HG02571 (cell line): ENCODE data around the gene NRG2.

Experiments used
- ATAC-seq: cut with Tn5 transposase; IDR thresholded peaks from one replicate; pipeline ENCODE4 v1.9.1; 2021; ENCODE audit warnings: mild to moderate bottlenecking, moderate library complexity; ENCODE audit not compliant: unreplicated experiment

Gene NRG2

GRCh38 chr5:139951983-139952382 is 91.1 kb downstream of the NRG2 start:
- no peak for ATAC-seq

GRCh38 chr5:139951296-139951924 is 91.7 kb downstream of the NRG2 start:
- ATAC-seq = no peak

GRCh38 chr5:139950436-139950835 is 92.7 kb downstream of the NRG2 start:
- ATAC-seq = no peak

GRCh38 chr5:139949710-139950109 is 93.4 kb downstream of the NRG2 start:
- no peak for ATAC-seq

GRCh38 chr5:139947727-139948126 is 95.4 kb downstream of the NRG2 start:
- no peak for ATAC-seq

GRCh38 chr5:139946440-139946839 is 96.7 kb downstream of the NRG2 start:
- ATAC-seq = no peak

GRCh38 chr5:139946006-139946405 is 97.1 kb downstream of the NRG2 start:
- ATAC-seq = no peak

GRCh38 chr5:139942243-139942642 is 100.9 kb downstream of the NRG2 start:
- no peak for ATAC-seq

- ATAC-seq = no peak
Observed at GRCh38 chr5:139930406-139930805, 112.7 kb downstream of the NRG2 start.

GRCh38 chr5:139926797-139927503 is 116.1 kb downstream of the NRG2 start:
- ATAC-seq = no peak

GRCh38 chr5:139925650-139926640 is 117.2 kb downstream of the NRG2 start:
- no peak for ATAC-seq

- no peak for ATAC-seq
Observed at GRCh38 chr5:139925216-139925562, 117.9 kb downstream of the NRG2 start.

- no peak for ATAC-seq
Observed at GRCh38 chr5:139924294-139925215, 118.5 kb downstream of the NRG2 start.

- ATAC-seq = no peak
Observed at GRCh38 chr5:139919308-139919707, 123.8 kb downstream of the NRG2 start.

GRCh38 chr5:139915834-139916233 is 127.3 kb downstream of the NRG2 start:
- ATAC-seq = no peak

GRCh38 chr5:139915266-139915665 is 127.8 kb downstream of the NRG2 start:
- ATAC-seq = no peak

- no peak for ATAC-seq
Observed at GRCh38 chr5:139914218-139914807, 128.8 kb downstream of the NRG2 start.

- ATAC-seq = no peak
Observed at GRCh38 chr5:139912804-139913203, 130.3 kb downstream of the NRG2 start.

- ATAC-seq = no peak
Observed at GRCh38 chr5:139912158-139912557, 130.9 kb downstream of the NRG2 start.
